PC-3 (cell line): ENCODE measurements around the gene RFT1.

Experiments used
- CTCF ChIP-seq: fragments of 300-600 bp; sonication (generic); conservative IDR thresholded peaks from 2 replicates; pipeline ENCODE4 v1.5.1; 2017; ENCODE audit warnings: antibody characterized with exemption, low read depth, mild to moderate bottlenecking, low read length
- EZH2phosphoT487 ChIP-seq: fragments of 300-600 bp; sonication (generic); IDR thresholded peaks from 2 replicates; pipeline ENCODE4 v1.6.1; 2018; ENCODE audit warnings: mild to moderate bottlenecking, antibody characterized with exemption, low read length, borderline replicate concordance

- TF ChIP-seq CTCF, result no peak
- TF ChIP-seq EZH2phosphoT487, result no peak
Observed at GRCh38 chr3:53083949-53084309, 46.3 kb downstream of the RFT1 start.
